PC-3 (cell line): ENCODE results near the gene SIM2. TPM values are rescaled to one million over a fixed set of nuclear protein-coding genes. Genes with fewer than 3 reads are reported as not detected.

Source experiments
- ATAC-seq: fragments of 200-7000 bp; cut with Tn5 transposase; 2 replicates; pipeline ENCODE4 v1.9.1; 2020; ENCODE audit warnings: mild to moderate bottlenecking, moderate library complexity
- BruUV-seq: library from RNA; stranded (reverse); fragments of 400-500 nt; replicated peaks from 2 replicates; lab custom pipeline; 2021; lab: Mats Ljungman, UMichigan
- CTCF ChIA-PET: fragments of 300-600 bp; sonication (Branson Sonifier 250); formaldehyde crosslinking; loops from one replicate; lab custom pipeline; 2022; ENCODE audit warnings: antibody characterized with exemption; lab: Charles Lee
- POLR2A ChIA-PET: fragments of 300-600 bp; sonication (Branson Sonifier 250); formaldehyde crosslinking; loops from one replicate; lab custom pipeline; 2022; ENCODE audit warnings: antibody characterized with exemption; ENCODE audit not compliant: unreplicated experiment; lab: Charles Lee
- DNase-seq: peaks from one replicate; pipeline ENCODE4 v3.0.0-alpha.2; 2015
- H2AFZ ChIP-seq: fragments of 300-600 bp; sonication (generic); 2 replicates; pipeline ENCODE4 v1.6.0; 2016; ENCODE audit warnings: antibody characterized with exemption, low read length
- H3F3A ChIP-seq: fragments of 300-600 bp; sonication (generic); one replicate; pipeline ENCODE4 v1.6.0; 2017; ENCODE audit warnings: antibody characterized with exemption, low read length, control low read depth, mild to moderate bottlenecking; ENCODE audit not compliant: unreplicated experiment
- H3K27ac ChIP-seq: fragments of 300-600 bp; sonication (generic); 2 replicates; pipeline ENCODE4 v1.5.1; 2016; ENCODE audit warnings: mild to moderate bottlenecking, low read length
- H3K27me3 ChIP-seq: fragments of 300-600 bp; sonication (generic); 2 replicates; pipeline ENCODE4 v1.6.1; 2016; ENCODE audit warnings: low read length, mixed read lengths
- H3K36me3 ChIP-seq: fragments of 300-600 bp; sonication (generic); 2 replicates; pipeline ENCODE4 v1.6.1; 2016; ENCODE audit warnings: low read depth, mixed run types, low read length, mixed read lengths
- H3K4me1 ChIP-seq: fragments of 300-600 bp; sonication (generic); 2 replicates; pipeline ENCODE4 v1.5.1; 2016; ENCODE audit warnings: low read length; ENCODE audit not compliant: insufficient read depth
- H3K4me2 ChIP-seq: fragments of 300-600 bp; sonication (generic); 2 replicates; pipeline ENCODE4 v1.6.0; 2016; ENCODE audit warnings: low read length
- H3K4me3 ChIP-seq: fragments of 300-600 bp; sonication (generic); 2 replicates; pipeline ENCODE4 v1.5.1; 2016; ENCODE audit warnings: mild to moderate bottlenecking, low read length, mixed read lengths
- H3K79me2 ChIP-seq: fragments of 300-600 bp; sonication (generic); 2 replicates; pipeline ENCODE4 v1.6.1; 2017; ENCODE audit warnings: low read length, mixed read lengths
- H3K9ac ChIP-seq: fragments of 300-600 bp; sonication (generic); 2 replicates; pipeline ENCODE4 v1.6.0; 2016; ENCODE audit warnings: mild to moderate bottlenecking, low read length
- H3K9me2 ChIP-seq: fragments of 300-600 bp; sonication (generic); replicated peaks from 2 replicates; pipeline ENCODE4 v1.6.1; 2016; ENCODE audit warnings: mixed run types, low read length, mixed read lengths
- H3K9me3 ChIP-seq: fragments of 300-600 bp; sonication (generic); 2 replicates; pipeline ENCODE4 v1.6.1; 2016; ENCODE audit warnings: low read length, mixed read lengths
- H4K20me1 ChIP-seq: fragments of 300-600 bp; sonication (generic); 2 replicates; pipeline ENCODE4 v1.6.1; 2016; ENCODE audit warnings: low read length, mixed read lengths
- EZH2 ChIP-seq: fragments of 300-600 bp; sonication (generic); IDR thresholded peaks from one replicate; pipeline ENCODE4 v1.6.1; 2017; ENCODE audit warnings: antibody characterized with exemption, mild to moderate bottlenecking, low read length; ENCODE audit not compliant: unreplicated experiment
- EZH2phosphoT487 ChIP-seq: fragments of 300-600 bp; sonication (generic); IDR thresholded peaks from 2 replicates; pipeline ENCODE4 v1.6.1; 2018; ENCODE audit warnings: mild to moderate bottlenecking, antibody characterized with exemption, low read length, borderline replicate concordance
- intact Hi-C: fragments of 100-400 bp; cut with micrococcal nuclease; formaldehyde crosslinking; loops from 2 replicates; pipeline ENCODE4 v1.9.0; 2023
- total RNA-seq: library from RNA; depleted of rRNA; stranded (reverse); fragments of >200 nt; gene quantifications from 2 replicates; pipeline ENCODE4 v1.2.3, GENCODE V29; 2014
- TF ChIP-seq, protein P1 (sequence below): fragments of 300-600 bp; sonication (generic); conservative IDR thresholded peaks from 2 replicates; pipeline ENCODE4 v1.5.1; 2017; ENCODE audit warnings: antibody characterized with exemption, low read depth, mild to moderate bottlenecking, low read length

The SIM2 gene
- total RNA-seq, 1 experiment from 2014 or later = 71.2 TPM

DNA sequence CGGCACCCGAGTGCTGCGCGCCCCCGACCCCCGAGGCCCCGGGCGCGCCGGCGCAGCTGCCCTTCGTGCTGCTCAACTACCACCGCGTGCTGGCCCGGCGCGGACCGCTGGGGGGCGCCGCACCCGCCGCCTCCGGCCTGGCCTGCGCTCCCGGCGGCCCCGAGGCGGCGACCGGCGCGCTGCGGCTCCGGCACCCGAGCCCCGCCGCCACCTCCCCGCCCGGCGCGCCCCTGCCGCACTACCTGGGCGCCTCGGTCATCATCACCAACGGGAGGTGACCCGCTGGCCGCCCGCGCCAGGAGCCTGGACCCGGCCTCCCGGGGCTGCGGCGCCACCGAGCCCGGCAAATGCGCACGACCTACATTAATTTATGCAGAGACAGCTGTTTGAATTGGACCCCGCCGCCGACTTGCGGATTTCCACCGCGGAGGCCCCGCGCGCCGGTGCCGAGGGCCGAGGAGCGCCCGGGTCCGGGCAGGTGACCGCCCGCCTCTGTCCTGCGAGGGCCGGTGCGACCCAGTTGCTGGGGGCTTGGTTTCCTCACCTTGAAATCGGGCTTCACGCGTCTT is 49.0 kb downstream of the SIM2 start:
- CTCF ChIA-PET = no interaction called here

DNA sequence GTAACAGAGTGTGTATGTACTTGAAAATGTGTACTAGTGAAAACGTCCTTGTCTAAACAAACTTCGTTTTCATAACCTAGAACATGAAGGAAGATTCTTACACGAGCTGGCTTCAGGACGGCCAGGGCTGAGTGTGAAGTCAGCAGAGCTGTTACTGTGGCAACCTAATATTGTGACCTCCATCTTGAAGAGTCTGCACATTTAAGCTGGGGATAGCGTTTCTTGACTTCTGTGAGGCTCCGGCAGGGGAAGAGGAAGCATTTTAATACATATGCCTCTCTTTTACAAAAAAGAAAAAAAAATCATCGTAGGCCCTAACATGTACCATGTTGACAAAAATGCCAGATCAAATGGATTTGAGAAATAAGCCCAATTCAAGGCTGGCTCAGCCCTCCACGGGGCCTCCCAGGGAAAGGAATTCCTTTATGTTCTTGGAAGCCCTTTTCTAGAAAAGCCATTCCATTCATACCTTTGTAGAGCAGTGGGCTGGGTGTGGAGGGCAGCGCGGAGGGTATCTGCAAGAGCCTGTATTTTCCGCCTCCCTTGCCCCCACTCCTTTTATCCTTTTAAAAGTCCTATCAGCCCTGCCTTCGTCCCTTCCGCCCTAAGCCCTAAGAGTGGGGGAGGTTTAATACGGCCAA is 51.1 kb downstream of the SIM2 start:
- no peaks in the 10 kb centered on the region for H4K20me1 ChIP-seq
- H3K36me3 ChIP-seq = peaks cover 35% of the 10 kb centered on the region
- no peak overlapping the region for H3K4me3 ChIP-seq
- no peaks in the 10 kb centered on the region for H3K27me3 ChIP-seq
- no peaks in the 10 kb centered on the region for H3K9me3 ChIP-seq
- intact Hi-C loops = no loop called here
- no peak overlapping the region for H3K9ac ChIP-seq
- H3K4me2 ChIP-seq = no peak overlapping the region
- no peaks in the 10 kb centered on the region for H3K79me2 ChIP-seq
- ATAC-seq (no peak), DNase-seq (no peak)
- H2AFZ ChIP-seq = no peak overlapping the region
- H3K4me1 ChIP-seq = peaks cover 10% of the 10 kb centered on the region; the same call in 1 of the 2 replicates
- H3K27ac ChIP-seq = no peak overlapping the region
- BruUV-seq = no TSS peak
- TF ChIP-seq EZH2phosphoT487 = no peak
- TF ChIP-seq EZH2 = no peak
- TF ChIP-seq, protein P1, sequence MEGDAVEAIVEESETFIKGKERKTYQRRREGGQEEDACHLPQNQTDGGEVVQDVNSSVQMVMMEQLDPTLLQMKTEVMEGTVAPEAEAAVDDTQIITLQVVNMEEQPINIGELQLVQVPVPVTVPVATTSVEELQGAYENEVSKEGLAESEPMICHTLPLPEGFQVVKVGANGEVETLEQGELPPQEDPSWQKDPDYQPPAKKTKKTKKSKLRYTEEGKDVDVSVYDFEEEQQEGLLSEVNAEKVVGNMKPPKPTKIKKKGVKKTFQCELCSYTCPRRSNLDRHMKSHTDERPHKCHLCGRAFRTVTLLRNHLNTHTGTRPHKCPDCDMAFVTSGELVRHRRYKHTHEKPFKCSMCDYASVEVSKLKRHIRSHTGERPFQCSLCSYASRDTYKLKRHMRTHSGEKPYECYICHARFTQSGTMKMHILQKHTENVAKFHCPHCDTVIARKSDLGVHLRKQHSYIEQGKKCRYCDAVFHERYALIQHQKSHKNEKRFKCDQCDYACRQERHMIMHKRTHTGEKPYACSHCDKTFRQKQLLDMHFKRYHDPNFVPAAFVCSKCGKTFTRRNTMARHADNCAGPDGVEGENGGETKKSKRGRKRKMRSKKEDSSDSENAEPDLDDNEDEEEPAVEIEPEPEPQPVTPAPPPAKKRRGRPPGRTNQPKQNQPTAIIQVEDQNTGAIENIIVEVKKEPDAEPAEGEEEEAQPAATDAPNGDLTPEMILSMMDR = no peak
- ChIA-PET POLR2A (no interaction called here), CTCF (no interaction called here)
- H3F3A ChIP-seq = no peaks in the 10 kb centered on the region
- no peaks in the 10 kb centered on the region for H3K9me2 ChIP-seq

More for the DNA sequence above, 49.0 kb downstream of the SIM2 start:
- no peaks in the 10 kb centered on the region for H3K27me3 ChIP-seq
- no peak overlapping the region for H3K4me3 ChIP-seq
- no peaks in the 10 kb centered on the region for H3K4me1 ChIP-seq
- H2AFZ ChIP-seq = no peak overlapping the region
- intact Hi-C loops = no loop called here
- no peak overlapping the region for H3K9ac ChIP-seq
- ATAC-seq = no peak
- H3K79me2 ChIP-seq = no peaks in the 10 kb centered on the region
- H3K9me3 ChIP-seq = no peaks in the 10 kb centered on the region
- POLR2A ChIA-PET = no interaction called here
- no peak overlapping the region for H3K4me2 ChIP-seq
- no peaks in the 10 kb centered on the region for H3K9me2 ChIP-seq
- no peaks in the 10 kb centered on the region for H3F3A ChIP-seq
- H4K20me1 ChIP-seq = no peaks in the 10 kb centered on the region
- no peak for TF ChIP-seq EZH2phosphoT487
- no peak overlapping the region for H3K27ac ChIP-seq
- no TSS peak for BruUV-seq
- DNase-seq = no peak
- H3K36me3 ChIP-seq = peaks cover 50% of the 10 kb centered on the region

DNA sequence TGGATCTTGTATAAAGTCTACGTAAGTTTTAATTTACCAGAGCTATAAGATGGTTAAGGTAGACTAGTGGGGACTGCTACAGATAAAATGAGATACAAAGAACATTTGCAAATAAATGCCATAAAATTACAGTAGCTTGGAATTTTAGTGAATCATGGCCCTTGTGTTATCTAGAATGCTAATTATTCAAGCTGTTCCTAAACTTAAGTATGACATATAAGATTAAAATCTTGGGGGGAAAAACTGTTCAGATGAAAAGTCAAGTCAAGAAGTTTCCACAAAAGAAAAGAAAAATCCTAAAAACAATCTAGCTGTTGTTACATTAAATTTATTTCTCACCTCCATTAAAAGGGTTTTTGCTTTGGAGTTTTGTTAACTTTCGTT is 51.7 kb downstream of the SIM2 start:
- H3K4me2 ChIP-seq = no peak overlapping the region
- peaks cover 10% of the 10 kb centered on the region; the same call in 1 of the 2 replicates for H3K4me1 ChIP-seq
- ATAC-seq (no peak), DNase-seq (no peak)
- ChIA-PET CTCF (no interaction called here), POLR2A (no interaction called here)
- no peaks in the 10 kb centered on the region for H3K79me2 ChIP-seq
- no peaks in the 10 kb centered on the region for H3K27me3 ChIP-seq
- H4K20me1 ChIP-seq = no peaks in the 10 kb centered on the region
- H3K36me3 ChIP-seq = peaks cover 30% of the 10 kb centered on the region
- H3K27ac ChIP-seq = no peak overlapping the region
- BruUV-seq = no TSS peak
- no peak overlapping the region for H3K9ac ChIP-seq
- TF ChIP-seq EZH2phosphoT487 (no peak), EZH2 (no peak)
- TF ChIP-seq, protein P1 = no peak
- intact Hi-C loops = no loop called here
- H3K9me2 ChIP-seq = no peaks in the 10 kb centered on the region
- no peak overlapping the region for H3K4me3 ChIP-seq
- no peaks in the 10 kb centered on the region for H3F3A ChIP-seq
- no peaks in the 10 kb centered on the region for H3K9me3 ChIP-seq
- H2AFZ ChIP-seq = no peak overlapping the region
